Transverse colon (tissue), 3 donors: ENCODE measurements around the gene CPNE7.

Experiments
- EP300 ChIP-seq: sonication (generic); formaldehyde crosslinking; IDR thresholded peaks from one replicate; pipeline ENCODE4 v1.6.1; 2017; ENCODE audit warnings: antibody characterized with exemption, low read depth
- POLR2A ChIP-seq: fragments of 450-650 bp; IDR thresholded peaks from one replicate; pipeline ENCODE4 v1.6.1; 2016; ENCODE audit warnings: antibody characterized with exemption, mild to moderate bottlenecking, moderate library complexity
- TF ChIP-seq, protein P1 (sequence below), 5 experiments: fragments of 200-600 bp in 3 of 5; fragments of 450-650 bp in 2 of 5; sonication (generic) in 3 of 5; IDR thresholded peaks; 1 replicate in 2 of 5; 2 replicates in 3 of 5; pipeline ENCODE4 v1.5.1; 2016 to 2017; ENCODE audit warnings: antibody characterized with exemption in 5 of 5, inconsistent platforms in 3 of 5, mild to moderate bottlenecking in 2 of 5, moderate library complexity in 1 of 5

- no peak for TF ChIP-seq POLR2A
- TF ChIP-seq, protein P1, sequence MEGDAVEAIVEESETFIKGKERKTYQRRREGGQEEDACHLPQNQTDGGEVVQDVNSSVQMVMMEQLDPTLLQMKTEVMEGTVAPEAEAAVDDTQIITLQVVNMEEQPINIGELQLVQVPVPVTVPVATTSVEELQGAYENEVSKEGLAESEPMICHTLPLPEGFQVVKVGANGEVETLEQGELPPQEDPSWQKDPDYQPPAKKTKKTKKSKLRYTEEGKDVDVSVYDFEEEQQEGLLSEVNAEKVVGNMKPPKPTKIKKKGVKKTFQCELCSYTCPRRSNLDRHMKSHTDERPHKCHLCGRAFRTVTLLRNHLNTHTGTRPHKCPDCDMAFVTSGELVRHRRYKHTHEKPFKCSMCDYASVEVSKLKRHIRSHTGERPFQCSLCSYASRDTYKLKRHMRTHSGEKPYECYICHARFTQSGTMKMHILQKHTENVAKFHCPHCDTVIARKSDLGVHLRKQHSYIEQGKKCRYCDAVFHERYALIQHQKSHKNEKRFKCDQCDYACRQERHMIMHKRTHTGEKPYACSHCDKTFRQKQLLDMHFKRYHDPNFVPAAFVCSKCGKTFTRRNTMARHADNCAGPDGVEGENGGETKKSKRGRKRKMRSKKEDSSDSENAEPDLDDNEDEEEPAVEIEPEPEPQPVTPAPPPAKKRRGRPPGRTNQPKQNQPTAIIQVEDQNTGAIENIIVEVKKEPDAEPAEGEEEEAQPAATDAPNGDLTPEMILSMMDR (IDR thresholded peaks at IDR 0.05): no peak
- no peak for TF ChIP-seq EP300
Observed at GRCh38 chr16:89621136-89621697, 45.7 kb downstream of the CPNE7 start.
